Measurements from ENCODE around the gene CCDC87.

CCDC87 gene

GRCh38 chr11:66580803-66581202 lies 12.1 kb downstream of the CCDC87 start:
- no peak for DNase-seq

GRCh38 chr11:66579017-66579606 lies 13.8 kb downstream of the CCDC87 start:
- peak; percentile 36 for DNase-seq

DNA sequence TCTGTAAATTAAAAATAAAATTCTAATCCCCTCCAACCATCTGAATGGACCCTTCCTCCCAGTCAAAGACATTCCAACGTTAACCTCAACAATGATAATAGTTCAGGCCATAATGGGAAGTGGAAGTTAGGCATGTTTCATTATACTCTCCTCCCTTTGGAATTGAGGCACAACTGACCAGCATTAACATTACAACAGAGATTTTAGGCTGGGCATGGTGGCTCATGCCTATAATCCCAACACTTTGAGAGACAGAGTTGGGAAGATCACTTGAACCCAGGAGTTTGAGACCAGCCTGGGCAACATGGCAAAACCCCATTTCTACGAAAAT lies 22.0 kb downstream of the CCDC87 start:
- no peak for DNase-seq

DNA sequence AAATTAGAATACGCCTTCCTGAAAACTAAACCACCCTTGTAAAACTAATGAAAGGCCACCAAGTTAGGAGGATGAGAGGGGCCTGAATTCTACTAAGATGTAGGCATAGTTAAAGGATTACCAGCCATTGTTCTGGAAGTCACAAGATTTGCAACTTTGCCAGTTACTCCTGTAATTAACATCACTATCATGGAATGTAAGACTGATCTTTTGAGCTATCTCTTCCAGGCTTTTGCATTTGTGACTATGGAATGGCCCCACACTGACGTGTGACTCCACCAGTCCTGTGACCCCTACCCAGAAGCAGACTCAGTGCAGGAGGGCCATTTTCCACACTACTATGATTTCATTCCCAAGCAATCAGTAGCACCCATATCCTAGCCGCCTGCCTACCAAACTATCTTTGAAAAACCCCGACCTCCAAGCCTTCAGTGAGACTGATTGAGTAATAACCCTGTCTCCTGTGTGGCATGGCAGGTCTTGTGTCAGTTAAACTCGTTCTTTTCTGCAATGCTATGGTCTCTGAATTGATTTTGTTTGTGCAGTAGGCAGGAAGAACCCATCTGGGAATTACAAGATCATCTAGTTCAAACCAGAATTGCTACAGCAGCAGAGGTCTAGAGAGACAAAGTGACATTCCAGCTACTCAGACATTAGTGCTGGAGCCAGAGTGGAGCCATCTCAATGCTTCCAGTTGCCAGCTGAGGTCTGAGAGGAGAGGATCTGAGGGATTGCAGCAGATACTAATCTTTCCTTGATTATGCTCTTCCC lies 22.6 kb downstream of the CCDC87 start:
- no peak for DNase-seq

GRCh38 chr11:66569076-66569475 lies 23.8 kb downstream of the CCDC87 start:
- no peak for DNase-seq

DNA sequence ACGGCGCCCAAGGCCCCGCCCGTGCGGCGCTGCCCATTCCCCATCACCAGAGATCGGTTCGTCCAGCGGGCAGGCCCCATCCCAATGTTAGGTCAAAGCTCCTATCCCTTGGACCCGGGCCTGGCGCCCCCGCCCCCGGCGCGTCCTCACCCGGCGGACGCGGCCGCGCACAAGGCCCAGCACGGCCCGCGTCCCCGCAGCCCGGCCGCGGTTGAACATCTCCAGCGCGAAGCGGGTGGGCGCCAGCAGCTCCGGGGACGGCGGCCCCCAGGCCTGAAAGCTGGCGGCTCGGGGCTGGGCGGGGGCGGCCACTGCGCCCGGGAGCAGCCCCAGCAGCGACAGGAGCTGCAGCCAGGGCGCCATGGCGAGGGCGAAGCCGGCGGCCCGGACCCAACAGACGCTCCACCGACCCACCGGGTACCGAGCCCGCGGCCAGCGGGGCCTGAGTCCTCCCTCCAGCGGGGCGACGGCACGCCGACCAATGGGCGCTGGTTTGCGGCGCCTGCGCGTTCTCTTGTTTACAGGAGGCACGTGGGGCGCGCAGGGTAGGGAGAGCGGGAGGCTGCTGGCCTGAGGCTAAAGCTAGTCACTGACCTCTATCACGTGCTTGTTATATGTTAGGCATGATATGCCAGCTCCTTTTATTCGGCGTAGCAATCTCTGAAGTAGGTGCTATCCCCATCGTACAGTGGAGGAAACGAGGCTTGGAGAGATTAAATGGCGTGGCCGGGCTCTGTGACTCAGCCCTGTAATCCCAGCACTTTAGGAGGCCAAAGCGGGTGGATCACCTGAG lies 24.5 kb downstream of the CCDC87 start, which contains the start of gene CTSF:
Gene CTSF (minus strand): TSS at position 483 of the 793 bp plus-strand sequence. CDS start 120 bp downstream, at position 363.
- DNase-seq: peak; percentile 76

DNA sequence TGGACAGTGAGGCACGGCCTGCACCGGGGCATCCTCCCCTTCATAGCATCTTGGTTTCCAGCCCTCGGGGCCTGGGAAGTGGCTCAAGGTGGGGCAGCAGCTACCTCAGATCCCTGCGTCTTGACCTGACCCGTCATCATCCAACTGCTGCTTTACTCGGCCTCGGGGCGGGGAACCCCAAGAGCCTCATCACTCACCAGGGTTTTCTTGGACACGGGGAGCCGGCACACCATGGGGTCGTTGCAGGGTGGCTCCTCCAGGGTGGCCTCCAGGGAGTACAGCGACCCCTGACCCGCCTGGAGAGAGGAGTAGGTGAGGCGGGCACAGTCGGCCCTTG lies 25.1 kb downstream of the CCDC87 start:
- no peak for DNase-seq

- DNase-seq: no peak
Measured at GRCh38 chr11:66566221-66566620, 26.6 kb downstream of the CCDC87 start.

- no peak for DNase-seq
Measured at GRCh38 chr11:66564984-66565383, 27.9 kb downstream of the CCDC87 start.

- no peak for DNase-seq
Measured at GRCh38 chr11:66564538-66564937, 28.3 kb downstream of the CCDC87 start.

- DNase-seq: no peak
Measured at GRCh38 chr11:66563832-66564231, 29.0 kb downstream of the CCDC87 start.

DNA sequence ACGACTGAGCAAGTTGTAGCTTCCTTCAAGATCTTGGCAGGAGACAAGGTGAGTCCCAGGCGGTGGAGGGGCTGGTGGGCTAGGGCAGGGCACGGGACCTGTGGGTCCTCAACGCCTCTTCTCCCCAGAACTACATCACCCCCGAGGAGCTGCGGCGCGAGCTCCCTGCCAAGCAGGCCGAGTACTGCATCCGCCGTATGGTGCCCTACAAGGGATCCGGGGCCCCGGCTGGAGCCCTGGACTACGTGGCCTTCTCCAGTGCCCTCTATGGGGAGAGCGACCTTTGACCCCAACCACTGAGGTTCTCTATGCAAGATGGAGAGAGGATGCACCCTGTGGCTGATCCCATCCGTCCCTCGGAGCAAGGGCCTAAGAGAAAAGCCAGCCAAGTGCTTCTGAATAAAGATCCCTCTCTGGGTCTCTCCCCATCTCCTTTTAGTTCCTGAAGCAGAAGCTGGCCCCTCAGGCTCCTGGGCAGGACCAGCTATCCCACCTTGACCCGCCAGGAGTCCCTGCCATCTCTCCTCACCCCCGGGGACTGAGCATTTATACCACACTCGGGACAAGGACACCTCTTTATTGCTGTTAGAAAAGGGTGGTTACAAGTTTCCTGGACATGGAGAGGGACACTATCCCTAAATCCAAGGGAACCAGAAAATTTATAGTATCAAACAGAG lies 29.8 kb downstream of the CCDC87 start:
- no peak for DNase-seq

- DNase-seq: no peak
Measured at GRCh38 chr11:66562275-66562674, 30.6 kb downstream of the CCDC87 start.

GRCh38 chr11:66561975-66562248 lies 31.0 kb downstream of the CCDC87 start:
- DNase-seq: no peak

GRCh38 chr11:66561178-66561974 lies 31.5 kb downstream of the CCDC87 start:
- no peak for DNase-seq

DNA sequence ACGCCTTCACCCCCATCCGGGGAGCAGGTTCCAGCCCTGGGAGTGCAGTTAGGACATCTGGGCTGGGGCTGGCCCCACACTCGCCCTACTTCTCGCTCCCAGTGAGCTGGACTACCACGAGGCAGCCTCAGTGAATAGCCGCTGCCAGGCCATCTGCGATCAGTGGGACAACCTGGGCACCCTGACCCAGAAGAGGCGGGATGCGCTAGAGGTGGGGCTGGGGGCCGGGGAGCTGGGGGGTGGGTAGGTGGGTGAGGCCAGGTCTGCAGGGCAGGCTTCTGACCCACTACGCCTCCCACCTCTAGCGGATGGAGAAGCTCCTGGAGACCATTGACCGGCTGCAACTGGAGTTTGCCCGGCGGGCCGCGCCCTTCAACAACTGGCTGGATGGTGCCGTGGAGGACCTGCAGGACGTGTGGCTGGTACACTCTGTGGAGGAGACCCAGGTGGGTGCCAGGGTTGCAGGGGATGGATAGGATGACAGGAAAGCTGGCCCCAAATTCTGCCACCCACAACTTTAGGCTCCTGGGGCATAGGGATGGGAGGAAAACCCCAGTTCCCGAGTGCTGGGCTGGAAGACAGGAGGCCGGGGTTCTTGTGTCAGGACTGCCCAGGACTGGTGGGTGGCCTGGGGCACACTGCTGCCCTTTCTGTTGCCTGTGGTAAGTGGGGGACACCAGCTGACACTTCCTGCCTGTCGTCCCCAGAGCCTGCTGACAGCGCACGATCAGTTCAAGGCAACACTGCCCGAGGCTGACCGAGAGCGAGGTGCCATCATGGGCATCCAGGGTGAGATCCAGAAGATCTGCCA lies 32.8 kb downstream of the CCDC87 start:
- no peak for DNase-seq

GRCh38 chr11:66559142-66559865 lies 33.6 kb downstream of the CCDC87 start:
- DNase-seq: no peak

- DNase-seq: no peak
Measured at GRCh38 chr11:66557733-66558326, 35.0 kb downstream of the CCDC87 start.

- no peak for DNase-seq
Measured at GRCh38 chr11:66556086-66556485, 36.8 kb downstream of the CCDC87 start.

DNA sequence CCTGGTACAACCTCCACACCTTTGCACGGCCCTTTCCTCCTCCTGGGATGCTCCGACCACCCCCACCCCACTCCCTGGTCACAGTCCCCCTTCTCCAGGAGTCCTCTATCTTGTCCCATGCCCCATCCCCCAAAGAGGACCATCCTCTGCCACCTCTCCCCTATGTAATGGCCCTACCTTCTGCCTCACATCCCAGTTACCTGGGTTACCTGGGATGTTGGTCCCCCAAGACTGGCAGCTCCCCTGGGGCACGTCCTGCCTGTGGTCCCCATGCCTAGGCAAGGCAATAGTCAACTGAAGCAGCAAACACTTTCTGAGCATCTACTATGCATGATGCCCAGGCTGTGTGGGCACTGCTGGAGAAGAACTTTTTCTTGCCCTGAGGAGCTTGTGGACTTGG lies 37.4 kb downstream of the CCDC87 start:
- no peak for DNase-seq

DNA sequence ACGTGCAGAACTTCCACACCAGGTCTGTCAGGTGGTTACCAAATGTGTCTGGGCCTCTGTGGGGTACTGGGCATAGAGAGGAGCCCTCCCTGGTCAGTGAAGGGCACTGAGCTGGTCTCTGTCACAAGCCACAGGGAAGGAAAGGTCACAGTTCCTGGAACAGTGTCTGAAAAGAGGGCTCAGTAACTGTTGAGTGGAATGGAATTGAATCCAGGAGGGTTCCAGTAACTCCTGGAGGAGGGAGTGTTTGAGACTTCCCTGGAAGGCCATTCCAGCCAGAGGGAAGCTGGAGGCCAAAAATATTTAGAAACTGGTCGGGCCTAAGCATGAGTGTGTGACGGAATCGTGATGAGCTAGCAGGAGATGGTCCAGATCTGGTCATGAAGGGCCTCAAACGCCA lies 38.3 kb downstream of the CCDC87 start:
- DNase-seq: no peak

Measured in NCI-H2227 treated with DMSO at 0.1 percent for 48 hours (cell line).